22Rv1 (cell line): ENCODE data around the gene RALGAPA1.

Source experiments
- ZFX ChIP-seq: fragments of 450-650 bp; IDR thresholded peaks from 2 replicates; pipeline ENCODE4 v1.6.1; 2017; ENCODE audit warnings: antibody characterized with exemption, borderline replicate concordance
- TF ChIP-seq, protein P1 (sequence below): fragments of 450-650 bp; IDR thresholded peaks from 2 replicates; pipeline ENCODE4 v1.5.1; 2017; ENCODE audit warnings: mild to moderate bottlenecking

DNA sequence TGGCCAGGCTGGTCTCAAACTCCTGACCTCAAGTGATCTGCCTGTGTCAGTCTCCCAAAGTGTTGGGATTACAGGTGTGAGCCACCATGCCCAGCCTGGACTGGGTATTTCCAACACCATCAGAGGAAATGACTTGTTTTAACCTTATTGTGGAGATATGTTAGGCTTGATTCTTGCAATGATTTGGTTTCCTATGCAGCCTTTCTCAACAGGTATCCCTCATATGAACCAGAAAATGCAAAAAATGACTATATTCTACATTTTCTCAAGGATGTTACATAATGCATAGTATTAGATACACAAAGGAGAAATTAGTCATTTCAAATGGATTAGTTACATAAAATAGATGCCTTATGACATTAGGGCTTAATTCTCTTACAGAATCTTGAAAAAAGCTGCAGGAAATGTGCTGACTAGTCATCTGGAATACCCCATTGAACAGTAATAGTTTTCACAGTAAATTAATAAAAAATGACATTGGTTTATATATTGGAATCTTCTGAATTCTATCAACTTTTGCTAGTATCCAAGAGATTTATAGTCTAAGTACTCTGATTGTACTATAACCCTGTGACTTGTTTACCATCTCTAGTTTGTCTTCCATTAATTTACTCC is 142.6 kb downstream of the RALGAPA1 start:
- TF ChIP-seq, protein P1, sequence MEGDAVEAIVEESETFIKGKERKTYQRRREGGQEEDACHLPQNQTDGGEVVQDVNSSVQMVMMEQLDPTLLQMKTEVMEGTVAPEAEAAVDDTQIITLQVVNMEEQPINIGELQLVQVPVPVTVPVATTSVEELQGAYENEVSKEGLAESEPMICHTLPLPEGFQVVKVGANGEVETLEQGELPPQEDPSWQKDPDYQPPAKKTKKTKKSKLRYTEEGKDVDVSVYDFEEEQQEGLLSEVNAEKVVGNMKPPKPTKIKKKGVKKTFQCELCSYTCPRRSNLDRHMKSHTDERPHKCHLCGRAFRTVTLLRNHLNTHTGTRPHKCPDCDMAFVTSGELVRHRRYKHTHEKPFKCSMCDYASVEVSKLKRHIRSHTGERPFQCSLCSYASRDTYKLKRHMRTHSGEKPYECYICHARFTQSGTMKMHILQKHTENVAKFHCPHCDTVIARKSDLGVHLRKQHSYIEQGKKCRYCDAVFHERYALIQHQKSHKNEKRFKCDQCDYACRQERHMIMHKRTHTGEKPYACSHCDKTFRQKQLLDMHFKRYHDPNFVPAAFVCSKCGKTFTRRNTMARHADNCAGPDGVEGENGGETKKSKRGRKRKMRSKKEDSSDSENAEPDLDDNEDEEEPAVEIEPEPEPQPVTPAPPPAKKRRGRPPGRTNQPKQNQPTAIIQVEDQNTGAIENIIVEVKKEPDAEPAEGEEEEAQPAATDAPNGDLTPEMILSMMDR = no peak
- no peak for TF ChIP-seq ZFX
